ENCODE data around the gene MPV17.
"Not testable (repeated sequence)": the region's sequence is repeated elsewhere in the genome, so short reads cannot be mapped to it uniquely, and the experiment has no call there.

Gene MPV17

GRCh38 chr2:27313882-27314645 lies 8.8 kb downstream of the MPV17 start:
- no peak for DNase-seq (ENCODE audit: insufficient read length, low spot score)
- TF ChIP-seq POLR2A (IDR thresholded peaks at IDR 0.05; ENCODE audit: low read depth, low read length), result no peak
- FAIRE-seq, result no peak

GRCh38 chr2:27312152-27312551 lies 10.7 kb downstream of the MPV17 start:
- no peak for TF ChIP-seq POLR2A (IDR thresholded peaks at IDR 0.05; ENCODE audit: low read depth, low read length)
- DNase-seq (ENCODE audit: insufficient read length, low spot score), result no peak
- FAIRE-seq, result no peak

GRCh38 chr2:27309651-27310050 lies 13.2 kb downstream of the MPV17 start:
- TF ChIP-seq POLR2A (IDR thresholded peaks at IDR 0.05; ENCODE audit: low read depth, low read length), result no peak
- DNase-seq (ENCODE audit: insufficient read length, low spot score), result no peak
- FAIRE-seq, result no peak

DNA sequence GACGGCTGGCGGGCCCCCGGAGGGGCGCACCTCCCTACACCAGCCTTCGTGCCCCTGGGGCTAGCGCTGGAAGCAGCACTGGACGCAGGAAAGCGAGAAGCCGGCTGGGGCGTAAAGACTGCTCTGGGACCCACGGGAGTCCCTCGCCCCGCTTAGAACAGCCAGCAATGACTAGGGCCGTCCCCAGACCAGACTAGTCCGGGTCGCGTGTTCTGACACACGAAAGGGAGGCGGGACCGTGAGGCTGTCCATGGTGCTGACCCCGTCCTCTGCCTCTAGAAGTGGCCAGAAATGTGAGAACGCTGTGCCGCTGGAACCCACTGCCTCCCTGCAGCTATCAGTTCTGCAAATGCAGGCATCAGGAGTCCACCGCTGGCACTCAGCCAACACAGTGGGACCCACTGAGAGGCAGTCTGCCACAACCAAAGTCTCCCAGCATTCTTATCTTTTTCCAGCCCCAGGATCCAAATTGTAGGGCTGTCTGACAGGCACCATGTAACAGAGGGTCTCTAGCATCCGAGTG lies 14.5 kb downstream of the MPV17 start, which contains the start of gene UCN:
UCN (minus strand) TSS at position 87 of the 523 bp plus-strand sequence. CDS start 550 bp downstream, outside the sequence.
- TF ChIP-seq POLR2A (IDR thresholded peaks at IDR 0.05; ENCODE audit: low read depth, low read length), result no peak
- no peak for FAIRE-seq
- no peak for DNase-seq (ENCODE audit: insufficient read length, low spot score)

DNA sequence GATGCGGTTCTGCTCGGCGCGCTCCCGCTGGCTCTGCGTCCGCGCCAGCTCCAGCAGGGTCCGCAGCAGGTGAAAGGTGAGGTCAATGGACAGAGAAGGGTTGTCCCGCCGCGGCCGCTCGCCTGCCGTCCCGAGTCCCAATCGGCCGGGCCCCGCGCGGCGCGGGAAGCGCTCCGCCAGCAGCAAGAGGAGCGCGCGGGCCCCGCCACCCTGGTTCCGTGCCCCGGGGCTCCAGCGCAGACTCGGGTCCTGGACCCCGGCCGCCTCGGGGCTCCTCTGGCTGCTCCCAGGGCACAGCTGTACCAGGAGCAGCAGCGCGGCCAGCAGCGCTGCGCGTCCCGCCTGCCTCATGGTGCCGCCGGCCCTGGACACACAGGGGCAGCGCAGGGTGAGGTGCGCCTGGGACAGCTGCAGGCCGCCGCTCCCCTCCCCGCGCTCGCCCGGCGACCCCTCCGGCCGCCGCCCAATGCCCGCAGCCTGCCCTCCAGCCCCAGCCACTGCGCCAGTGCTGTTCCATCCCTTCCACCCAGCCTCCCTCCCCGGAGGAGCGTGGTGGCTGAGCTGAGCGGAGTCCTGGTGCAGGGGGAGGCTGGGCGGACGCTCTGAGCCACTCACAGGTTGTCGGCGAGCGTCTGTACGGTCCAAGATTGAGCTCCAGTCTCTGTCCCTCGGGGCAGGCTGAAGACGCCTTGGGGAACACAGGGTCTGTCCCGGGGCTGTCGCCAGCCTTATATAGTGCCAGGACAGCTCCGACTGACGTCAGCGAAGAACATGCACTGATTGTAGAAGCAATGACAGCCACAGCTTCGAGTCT lies 15.1 kb downstream of the MPV17 start:
- FAIRE-seq, result no peak
- DNase-seq (ENCODE audit: insufficient read length, low spot score), result no peak
- TF ChIP-seq POLR2A (IDR thresholded peaks at IDR 0.05; ENCODE audit: low read depth, low read length), result no peak

DNA sequence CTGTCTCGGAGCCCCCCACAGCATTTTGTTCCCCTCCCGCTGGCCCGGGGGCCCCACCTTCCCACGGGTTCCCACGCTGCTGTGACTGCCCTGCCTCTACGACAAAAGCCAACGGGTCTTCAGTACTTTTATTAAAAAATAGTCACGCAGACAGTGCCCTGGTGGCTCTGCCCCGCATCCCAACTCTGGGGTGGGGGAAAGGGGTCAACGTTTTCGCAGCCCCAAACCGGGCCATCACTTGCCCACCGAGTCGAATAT lies 15.7 kb downstream of the MPV17 start:
- no peak for TF ChIP-seq POLR2A (IDR thresholded peaks at IDR 0.05; ENCODE audit: low read depth, low read length)
- DNase-seq (ENCODE audit: insufficient read length, low spot score) (no peak), FAIRE-seq (no peak)

DNA sequence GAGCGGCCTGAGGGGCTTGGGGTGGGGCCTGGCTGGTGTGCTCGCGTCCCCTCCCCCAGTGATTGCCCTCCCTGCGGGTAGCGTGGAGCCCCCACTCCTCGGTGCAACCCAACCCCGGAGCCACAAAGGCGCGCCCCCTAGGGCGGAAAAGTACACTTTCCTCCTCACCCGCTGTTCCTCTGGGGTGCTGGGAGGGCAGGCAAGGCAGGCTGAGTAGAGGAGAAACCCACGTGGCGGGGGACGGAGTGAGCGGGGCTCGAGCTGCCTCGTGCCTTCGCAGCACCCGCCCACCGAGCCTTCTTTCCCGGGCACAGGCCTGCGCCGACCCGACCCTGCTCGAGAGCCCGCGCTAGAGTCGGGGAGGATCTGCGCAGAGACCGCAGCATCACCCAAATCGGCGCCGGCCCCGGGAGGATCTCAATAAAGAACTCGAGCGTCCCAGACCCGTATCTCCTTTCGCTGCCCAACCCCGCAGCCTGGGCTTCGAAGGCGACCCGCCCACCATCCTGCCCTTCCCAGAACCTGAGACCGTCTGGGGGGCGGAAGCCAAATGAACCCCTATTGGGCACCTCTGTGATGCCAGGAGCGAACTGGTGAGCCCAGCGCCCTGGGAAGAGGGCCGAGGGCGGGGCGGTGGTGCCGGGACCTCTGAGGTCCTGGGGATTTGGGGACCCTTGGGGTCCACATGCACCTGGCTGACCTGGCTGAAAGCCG lies 16.2 kb downstream of the MPV17 start:
- no peak for TF ChIP-seq POLR2A (IDR thresholded peaks at IDR 0.05; ENCODE audit: low read depth, low read length)
- FAIRE-seq, result no peak
- DNase-seq (ENCODE audit: insufficient read length, low spot score), result no peak

GRCh38 chr2:27306136-27306535 lies 16.8 kb downstream of the MPV17 start:
- DNase-seq (ENCODE audit: insufficient read length, low spot score) (no peak), FAIRE-seq (no peak)
- TF ChIP-seq POLR2A (IDR thresholded peaks at IDR 0.05; ENCODE audit: low read depth, low read length), result no peak

- no peak for FAIRE-seq
- TF ChIP-seq POLR2A (IDR thresholded peaks at IDR 0.05; ENCODE audit: low read depth, low read length), result no peak
- no peak for DNase-seq (ENCODE audit: insufficient read length, low spot score)
Observed at GRCh38 chr2:27305516-27305915, 17.4 kb downstream of the MPV17 start.

- TF ChIP-seq POLR2A (IDR thresholded peaks at IDR 0.05; ENCODE audit: low read depth, low read length), result no peak
- no peak for FAIRE-seq
Observed at GRCh38 chr2:27304488-27305240, 18.2 kb downstream of the MPV17 start.

DNA sequence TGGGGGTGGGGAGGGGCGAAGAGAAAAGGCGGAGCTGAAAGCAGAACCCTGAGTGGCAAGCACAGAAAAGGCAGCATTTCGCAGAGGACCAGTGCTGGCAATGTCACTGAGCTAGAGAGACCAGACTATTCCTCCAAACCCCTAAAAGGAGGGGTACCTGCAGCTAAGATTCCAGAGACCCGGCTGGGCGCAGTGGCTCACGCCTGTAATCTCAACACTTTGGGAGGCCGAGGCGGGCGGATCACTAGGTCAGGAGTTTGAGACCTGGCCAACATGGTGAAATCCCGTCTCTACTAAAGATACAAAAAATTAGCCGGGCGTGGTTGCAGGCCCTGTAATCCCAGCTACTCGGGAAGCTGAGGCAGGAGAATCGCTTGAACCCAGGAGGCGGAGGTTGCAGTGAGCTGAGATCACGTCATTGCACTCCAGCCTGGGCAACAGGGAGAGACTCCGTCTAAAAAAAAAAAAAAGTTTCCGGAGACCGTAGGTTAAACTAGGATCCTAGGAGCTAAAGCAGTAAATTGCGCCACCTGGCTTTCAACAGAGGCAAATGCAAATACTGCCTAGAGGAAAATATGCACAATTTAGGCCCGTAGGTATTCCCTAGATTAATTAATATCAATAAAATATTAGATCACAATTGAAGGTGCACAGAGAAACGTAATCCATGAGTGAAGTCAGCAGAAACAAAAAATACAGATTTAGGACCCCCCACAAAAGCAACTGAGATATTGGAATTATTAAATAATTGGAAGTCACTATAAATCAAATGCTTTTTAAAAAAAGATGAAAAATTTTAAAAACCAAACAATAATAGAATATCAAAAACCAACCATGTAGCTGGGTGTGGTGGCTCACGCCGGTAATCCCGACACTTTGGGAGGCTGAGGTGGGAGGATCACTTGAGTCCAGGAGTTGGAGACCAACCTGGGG lies 19.5 kb downstream of the MPV17 start:
- DNase-seq (ENCODE audit: insufficient read length, low spot score) (peak; percentile 79), FAIRE-seq (no peak)
- no peak for TF ChIP-seq POLR2A (IDR thresholded peaks at IDR 0.05; ENCODE audit: low read depth, low read length)

More at GRCh38 chr2:27304488-27305240, 18.2 kb downstream of the MPV17 start:
- DNase-seq (ENCODE audit: insufficient read length, low spot score), result no peak

DNA sequence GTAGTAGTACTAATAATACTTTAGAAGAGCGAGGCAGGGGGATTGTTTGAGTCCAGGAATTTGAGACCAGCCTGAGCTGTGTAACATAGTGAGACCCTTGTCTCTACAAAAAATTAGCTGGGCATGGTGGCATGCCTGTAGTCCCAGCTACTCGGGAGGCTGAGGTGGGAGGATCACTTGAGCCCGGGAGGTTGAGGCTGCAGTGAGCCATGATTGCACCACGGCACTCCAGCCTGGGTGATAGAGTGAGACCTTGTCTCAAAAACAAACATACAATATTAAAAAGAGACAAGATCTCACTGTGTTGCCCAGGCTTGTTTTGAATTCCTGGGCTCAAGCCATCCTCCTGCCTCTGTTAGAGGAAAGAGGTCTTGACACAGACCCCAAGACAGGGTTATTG lies 22.3 kb downstream of the MPV17 start:
- not testable (repeated sequence) for DNase-seq (ENCODE audit: insufficient read length, low spot score); FAIRE-seq

All from H54 (cell line).